Uterus (tissue), 2 donors: Measurements from ENCODE around the gene CYYR1.

Source experiments
- POLR2A ChIP-seq, 2 donors: fragments of 450-650 bp; IDR thresholded peaks; one replicate each; pipeline ENCODE4 v1.6.1; 2016; ENCODE audit warnings: antibody characterized with exemption in 2 of 2, mild to moderate bottlenecking in 1 of 2, moderate library complexity in 1 of 2
- TF ChIP-seq, protein P1 (sequence below), 4 experiments: fragments of 200-600 bp in 2 of 4; fragments of 450-650 bp in 2 of 4; sonication (generic) in 2 of 4; IDR thresholded peaks; one replicate each; pipeline ENCODE4 v1.5.1; 2016 to 2019; ENCODE audit warnings: antibody characterized with exemption in 4 of 4, mild to moderate bottlenecking in 2 of 4, moderate library complexity in 1 of 4

DNA sequence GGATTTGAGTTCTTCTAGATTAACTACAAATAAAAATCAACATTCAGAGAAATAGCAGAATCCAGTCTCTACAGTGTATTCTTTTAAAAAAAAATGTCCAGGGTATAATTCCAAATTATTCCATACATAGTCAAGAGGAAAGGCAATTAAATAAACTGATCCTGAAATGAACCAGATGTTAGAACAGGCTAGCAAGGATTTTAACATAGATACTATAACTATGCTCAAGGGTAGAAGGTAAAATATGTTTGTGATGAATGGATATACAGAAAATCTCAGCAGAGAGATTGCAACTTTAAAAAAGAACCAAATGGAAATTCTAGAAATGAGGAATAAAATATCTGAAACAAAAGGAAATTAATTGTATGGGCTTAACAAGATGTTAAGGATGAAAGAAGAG lies 32.4 kb downstream of the CYYR1 start:
- TF ChIP-seq, protein P1, sequence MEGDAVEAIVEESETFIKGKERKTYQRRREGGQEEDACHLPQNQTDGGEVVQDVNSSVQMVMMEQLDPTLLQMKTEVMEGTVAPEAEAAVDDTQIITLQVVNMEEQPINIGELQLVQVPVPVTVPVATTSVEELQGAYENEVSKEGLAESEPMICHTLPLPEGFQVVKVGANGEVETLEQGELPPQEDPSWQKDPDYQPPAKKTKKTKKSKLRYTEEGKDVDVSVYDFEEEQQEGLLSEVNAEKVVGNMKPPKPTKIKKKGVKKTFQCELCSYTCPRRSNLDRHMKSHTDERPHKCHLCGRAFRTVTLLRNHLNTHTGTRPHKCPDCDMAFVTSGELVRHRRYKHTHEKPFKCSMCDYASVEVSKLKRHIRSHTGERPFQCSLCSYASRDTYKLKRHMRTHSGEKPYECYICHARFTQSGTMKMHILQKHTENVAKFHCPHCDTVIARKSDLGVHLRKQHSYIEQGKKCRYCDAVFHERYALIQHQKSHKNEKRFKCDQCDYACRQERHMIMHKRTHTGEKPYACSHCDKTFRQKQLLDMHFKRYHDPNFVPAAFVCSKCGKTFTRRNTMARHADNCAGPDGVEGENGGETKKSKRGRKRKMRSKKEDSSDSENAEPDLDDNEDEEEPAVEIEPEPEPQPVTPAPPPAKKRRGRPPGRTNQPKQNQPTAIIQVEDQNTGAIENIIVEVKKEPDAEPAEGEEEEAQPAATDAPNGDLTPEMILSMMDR (IDR thresholded peaks at IDR 0.05): no peak
- no peak for TF ChIP-seq POLR2A (IDR thresholded peaks at IDR 0.05)
